ENCODE data around the gene JPH4. TPM values are rescaled to one million over a fixed set of nuclear protein-coding genes. Genes with fewer than 3 reads are reported as not detected.

Gene JPH4
- total and polyA plus RNA-seq, 4 donors: 0.23 to 3.1 (median 1.0) TPM

- Histone ChIP-seq H3K27me3 (ENCODE audit: control insufficient read depth in 3 of 3, insufficient read depth in 3 of 3, low read length in 2 of 3) (peaks cover 0 to 68% (median 39%) of the 10 kb centered on the region in 3 donors), H3K4me3 (peak overlapping the region; percentile 8), H3K4me1 (ENCODE audit: control insufficient read depth in 5 of 5, insufficient read depth in 5 of 5, low read length in 5 of 5) (peaks cover 0 to 13% (median 0%) of the 10 kb centered on the region in 5 donors), H3K27ac (ENCODE audit: low read depth in 1 of 2, low read length in 1 of 2) (no peak overlapping the region), H3K9me3 (ENCODE audit: control insufficient read depth in 4 of 4, insufficient read depth in 3 of 4, low read length in 3 of 4) (no peaks in the 10 kb centered on the region), H3K36me3 (ENCODE audit: control insufficient read depth in 4 of 4, insufficient read depth in 4 of 4, low read length in 4 of 4) (no peaks in the 10 kb centered on the region), H3K9ac (ENCODE audit: insufficient read depth in 1 of 2, low read length in 2 of 2) (no peak overlapping the region)
- 3 to 4% methylated on average over 53 to 67 of the region's 67 CpGs for WGBS, 2 donors
- no peak for TF ChIP-seq CTCF (IDR thresholded peaks at IDR 0.05; ENCODE audit: control extremely low read depth, extremely low read depth)
- ATAC-seq (ENCODE audit: insufficient read depth, low FRiP score) (no peak), DNase-seq (peak in 2 of 3 donors; percentile 40 to 47)
These were observed 1.4 kb downstream of the JPH4 start for GRCh38 chr14:23577004-23577681.

GRCh38 chr14:23573384-23574015 is 5.1 kb downstream of the JPH4 start:
- no peak overlapping the region for H3K4me3 ChIP-seq
- peaks cover 0 to 49% (median 34%) of the 10 kb centered on the region in 3 donors for H3K27me3 ChIP-seq (ENCODE audit: control insufficient read depth in 3 of 3, insufficient read depth in 3 of 3, low read length in 2 of 3)
- no peak for TF ChIP-seq CTCF (IDR thresholded peaks at IDR 0.05; ENCODE audit: control extremely low read depth, extremely low read depth)
- peaks cover 0 to 13% (median 3%) of the 10 kb centered on the region in 5 donors for H3K4me1 ChIP-seq (ENCODE audit: control insufficient read depth in 5 of 5, insufficient read depth in 5 of 5, low read length in 5 of 5)
- no peaks in the 10 kb centered on the region for H3K36me3 ChIP-seq (ENCODE audit: control insufficient read depth in 4 of 4, insufficient read depth in 4 of 4, low read length in 4 of 4)
- 81 to 86% methylated on average over 5 of the region's 5 CpGs for WGBS, 2 donors
- ATAC-seq (ENCODE audit: insufficient read depth, low FRiP score) (no peak), DNase-seq (no peak)
- no peak overlapping the region for H3K9ac ChIP-seq (ENCODE audit: insufficient read depth in 1 of 2, low read length in 2 of 2)
- H3K27ac ChIP-seq (ENCODE audit: low read depth in 1 of 2, low read length in 1 of 2): no peak overlapping the region
- no peaks in the 10 kb centered on the region for H3K9me3 ChIP-seq (ENCODE audit: control insufficient read depth in 4 of 4, insufficient read depth in 3 of 4, low read length in 3 of 4)

- Histone ChIP-seq H3K27ac (ENCODE audit: low read depth in 1 of 2, low read length in 1 of 2) (peak overlapping the region in 1 of 2 donors; percentile 71), H3K27me3 (ENCODE audit: control insufficient read depth in 3 of 3, insufficient read depth in 3 of 3, low read length in 2 of 3) (peaks cover 0 to 42% (median 32%) of the 10 kb centered on the region in 3 donors), H3K4me1 (ENCODE audit: control insufficient read depth in 5 of 5, insufficient read depth in 5 of 5, low read length in 5 of 5) (peaks cover 0 to 15% (median 9%) of the 10 kb centered on the region in 5 donors), H3K9me3 (ENCODE audit: control insufficient read depth in 4 of 4, insufficient read depth in 3 of 4, low read length in 3 of 4) (no peaks in the 10 kb centered on the region), H3K9ac (ENCODE audit: insufficient read depth in 1 of 2, low read length in 2 of 2) (no peak overlapping the region), H3K4me3 (no peak overlapping the region), H3K36me3 (ENCODE audit: control insufficient read depth in 4 of 4, insufficient read depth in 4 of 4, low read length in 4 of 4) (no peaks in the 10 kb centered on the region)
- no peak for TF ChIP-seq CTCF (IDR thresholded peaks at IDR 0.05; ENCODE audit: control extremely low read depth, extremely low read depth)
- peak in 1 of 3 donors; percentile 52 for DNase-seq
- WGBS, 2 donors: 27 to 32% methylated on average over 4 of the region's 4 CpGs
- ATAC-seq (ENCODE audit: insufficient read depth, low FRiP score): peak; percentile 16
These were observed 5.8 kb downstream of the JPH4 start for GRCh38 chr14:23572836-23573235.
